Esophagus (tissue), 2 donors: ENCODE results near the gene SSB. TPM values are rescaled to one million over a fixed set of nuclear protein-coding genes. Genes with fewer than 3 reads are reported as not detected.

Experiments
- H3K27ac ChIP-seq, 2 donors: one replicate each; pipeline ENCODE4 v1.5.1; 2013; ENCODE audit warnings: low read depth in 2 of 2, mild to moderate bottlenecking in 2 of 2, inconsistent platforms in 1 of 2, low read length in 1 of 2, moderate library complexity in 1 of 2
- H3K27me3 ChIP-seq, 2 donors: one replicate each; pipeline ENCODE4 v1.6.1; 2013; ENCODE audit warnings: low read length in 2 of 2, control low read depth in 1 of 2, mild to moderate bottlenecking in 1 of 2; ENCODE audit not compliant: insufficient read depth in 2 of 2, control insufficient read depth in 1 of 2
- H3K36me3 ChIP-seq, 2 donors: one replicate each; pipeline ENCODE4 v1.6.1; 2013; ENCODE audit warnings: low read length in 1 of 2; ENCODE audit not compliant: control insufficient read depth in 2 of 2, insufficient read depth in 2 of 2
- H3K4me1 ChIP-seq, 2 donors: one replicate each; pipeline ENCODE4 v1.6.1; 2013; ENCODE audit warnings: low read length in 1 of 2; ENCODE audit not compliant: control insufficient read depth in 2 of 2, insufficient read depth in 2 of 2
- H3K4me3 ChIP-seq, 2 donors: one replicate each; pipeline ENCODE4 v1.5.1; 2013; ENCODE audit warnings: low read length in 2 of 2, mild to moderate bottlenecking in 2 of 2, low read depth in 1 of 2, moderate library complexity in 1 of 2
- H3K9me3 ChIP-seq, 2 donors: one replicate each; pipeline ENCODE4 v1.6.1; 2013; ENCODE audit warnings: mild to moderate bottlenecking in 2 of 2, low read depth in 1 of 2, low read length in 1 of 2, moderate library complexity in 1 of 2; ENCODE audit not compliant: control insufficient read depth in 2 of 2, insufficient read depth in 1 of 2
- WGBS, 2 donors: extraction: QIAGEN DNeasy Blood & Tissue Kit; methylation state at CpG; one replicate each; pipeline ENCODE4 v1.1.7; 2013; 5-methylcytosine and 5-hydroxymethylcytosine counted together
- polyA plus RNA-seq, 2 donors: library from polyadenylated mRNA; stranded (reverse); fragments of 200-250 nt; gene quantifications; one replicate each; pipeline ENCODE4 v1.2.3, GENCODE V29; 2013
- donor health status: healthy with polysubstance abuse.
- donor health status: Bipolar disorder and iron deficiency.

SSB gene
- polyA plus RNA-seq, 2 donors: 33.8 to 56.9 TPM

DNA sequence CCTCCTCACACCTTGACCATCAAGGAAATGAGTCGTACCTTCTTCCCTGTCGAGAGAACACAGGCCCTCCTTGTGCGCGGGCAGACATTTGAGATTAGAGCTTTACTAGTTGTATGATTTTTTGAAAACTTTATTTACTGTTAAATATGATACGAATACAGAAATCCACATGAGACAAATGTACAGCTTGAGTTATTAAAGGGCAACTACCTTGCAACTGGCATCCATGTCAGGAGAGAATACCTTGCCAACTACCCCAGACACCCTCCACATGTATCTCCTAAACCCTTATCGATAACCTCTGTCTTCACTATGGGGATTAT, 36.7 kb upstream of the SSB start:
- 62 to 82% methylated on average over 6 of the region's 6 CpGs for whole genome bisulfite sequencing, 2 donors
- no peaks in the 10 kb centered on the region for H3K9me3 ChIP-seq
- no peaks in the 10 kb centered on the region for H3K36me3 ChIP-seq
- no peaks in the 10 kb centered on the region for H3K4me1 ChIP-seq
- no peak overlapping the region for H3K4me3 ChIP-seq
- no peaks in the 10 kb centered on the region for H3K27me3 ChIP-seq
- H3K27ac ChIP-seq: no peak overlapping the region

DNA sequence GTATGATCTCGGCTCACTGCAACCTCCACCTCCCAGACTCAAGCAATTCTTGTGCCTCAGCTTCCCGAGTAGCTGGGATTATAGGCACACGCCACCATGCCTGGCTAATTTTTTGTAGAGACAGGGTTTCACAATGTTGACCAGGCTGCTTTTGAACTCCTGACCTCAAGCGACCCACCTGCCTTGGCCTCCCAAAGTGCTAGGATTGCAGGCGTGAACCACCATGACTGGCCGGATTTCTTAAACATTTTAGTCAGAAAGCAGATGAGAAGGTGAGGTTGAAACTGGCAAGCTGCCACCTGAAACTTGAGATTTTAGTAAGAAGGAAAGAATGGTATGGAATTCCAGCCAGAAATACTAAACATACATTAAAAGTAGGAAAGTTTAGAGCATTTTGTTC, 33.1 kb upstream of the SSB start:
- no peak overlapping the region for H3K4me3 ChIP-seq
- WGBS, 2 donors: 77 to 79% methylated on average over 6 of the region's 6 CpGs
- no peaks in the 10 kb centered on the region for H3K36me3 ChIP-seq
- H3K27me3 ChIP-seq: no peaks in the 10 kb centered on the region
- H3K4me1 ChIP-seq: peaks cover 0 to 4% of the 10 kb centered on the region in 2 donors
- H3K27ac ChIP-seq: no peak overlapping the region
- no peaks in the 10 kb centered on the region for H3K9me3 ChIP-seq

DNA sequence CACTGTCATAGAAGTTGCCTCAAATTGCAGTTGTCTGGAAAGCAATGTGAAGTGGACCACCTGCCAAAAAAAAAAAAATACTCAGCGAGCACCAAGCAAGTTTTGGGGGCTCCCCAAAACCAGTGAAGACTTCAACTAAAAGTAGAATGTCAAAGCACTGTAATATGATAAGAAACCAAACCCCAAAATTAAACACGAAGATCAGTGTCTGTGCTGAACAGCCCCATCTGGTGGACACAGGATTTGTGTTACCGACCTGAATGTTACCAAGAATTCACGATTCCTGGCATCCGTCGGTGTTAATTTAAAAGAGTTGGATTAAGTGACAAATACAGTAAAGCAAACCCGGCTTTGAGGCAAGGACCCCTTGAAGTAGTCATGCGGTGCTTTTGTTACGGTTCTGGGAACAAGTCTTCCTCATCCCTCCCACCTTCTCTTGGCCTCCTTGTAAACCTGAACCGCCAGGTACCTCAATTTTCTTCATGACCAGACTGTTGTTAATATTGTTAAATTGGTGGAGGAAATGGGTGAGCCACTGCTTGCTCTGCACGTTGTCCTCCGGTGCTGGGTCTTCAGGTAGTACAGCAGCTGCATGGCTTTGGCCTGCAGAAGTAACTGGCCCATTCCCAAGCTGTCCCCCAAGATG, 31.3 kb upstream of the SSB start:
- Histone ChIP-seq H3K27me3 (no peaks in the 10 kb centered on the region), H3K4me1 (peaks cover 0 to 4% of the 10 kb centered on the region in 2 donors), H3K36me3 (no peaks in the 10 kb centered on the region), H3K9me3 (no peaks in the 10 kb centered on the region), H3K4me3 (no peak overlapping the region), H3K27ac (no peak overlapping the region)
- WGBS, 2 donors: 15 to 17% methylated on average over 12 of the region's 12 CpGs

DNA sequence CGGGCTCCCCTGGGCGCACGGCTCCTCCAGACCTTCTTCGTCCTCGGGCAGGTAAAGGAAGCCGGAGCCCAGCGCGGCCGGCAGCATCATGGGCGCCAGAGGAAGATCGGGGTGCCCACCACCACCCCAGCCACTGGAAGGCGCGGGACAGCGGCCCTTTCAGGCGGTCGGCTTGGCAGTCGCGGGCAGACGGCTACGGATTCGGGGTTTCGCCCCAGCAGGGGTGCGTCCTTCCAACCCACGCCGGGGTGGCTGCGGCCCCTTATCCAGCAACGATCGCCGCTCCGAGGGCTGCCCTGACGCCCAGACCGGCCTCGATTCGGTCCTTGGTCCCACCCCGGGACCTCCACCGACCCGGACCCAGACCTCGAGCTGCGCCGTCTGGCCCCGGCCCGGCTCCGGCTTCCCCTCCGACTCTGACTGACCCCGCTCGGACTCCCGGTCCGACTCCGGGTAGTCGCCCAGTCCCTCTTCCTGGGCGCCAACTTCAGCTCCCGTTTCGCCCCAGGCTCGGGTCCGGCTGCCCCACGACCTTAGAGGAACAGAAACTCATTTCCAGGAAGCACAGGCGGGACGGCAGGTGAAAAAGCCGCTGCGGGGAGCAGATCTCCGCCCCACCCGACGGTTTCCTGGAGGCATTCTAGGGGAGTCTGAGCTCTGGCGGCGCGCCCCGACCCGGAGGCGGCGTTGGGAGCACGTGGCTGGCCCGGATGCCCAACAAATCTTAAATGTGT, 30.2 kb upstream of the SSB start:
- H3K4me3 ChIP-seq: peak overlapping the region; percentile 42 to 51
- H3K36me3 ChIP-seq: no peaks in the 10 kb centered on the region
- H3K4me1 ChIP-seq: peaks cover 0 to 4% of the 10 kb centered on the region in 2 donors
- no peaks in the 10 kb centered on the region for H3K27me3 ChIP-seq
- no peaks in the 10 kb centered on the region for H3K9me3 ChIP-seq
- WGBS, 2 donors: 23 to 34% methylated on average over 67 to 72 of the region's 72 CpGs
- no peak overlapping the region for H3K27ac ChIP-seq

DNA sequence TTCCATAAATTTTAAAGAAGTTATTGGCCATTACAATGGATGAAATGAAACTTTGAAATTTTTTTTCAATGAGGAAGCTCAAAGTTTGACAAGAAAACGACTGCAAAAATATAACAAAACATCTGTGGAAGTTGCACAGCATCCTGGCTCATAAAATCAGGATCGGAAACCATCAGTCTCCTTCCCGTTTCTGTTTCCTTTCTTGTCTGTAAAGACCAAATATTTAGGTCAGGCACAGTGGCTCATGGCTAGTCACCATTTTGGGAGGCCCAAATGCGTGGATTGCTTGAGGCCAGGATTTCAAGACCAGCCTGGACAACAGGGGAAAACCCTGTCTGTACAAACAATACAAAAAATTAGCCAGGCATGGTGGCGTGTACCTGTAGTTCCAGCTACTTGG, 27.6 kb upstream of the SSB start:
- no peaks in the 10 kb centered on the region for H3K27me3 ChIP-seq
- no peaks in the 10 kb centered on the region for H3K9me3 ChIP-seq
- no peaks in the 10 kb centered on the region for H3K36me3 ChIP-seq
- H3K27ac ChIP-seq: no peak overlapping the region
- 85 to 86% methylated on average over 5 of the region's 5 CpGs for WGBS, 2 donors
- peaks cover 0 to 4% of the 10 kb centered on the region in 2 donors for H3K4me1 ChIP-seq
- H3K4me3 ChIP-seq: no peak overlapping the region

DNA sequence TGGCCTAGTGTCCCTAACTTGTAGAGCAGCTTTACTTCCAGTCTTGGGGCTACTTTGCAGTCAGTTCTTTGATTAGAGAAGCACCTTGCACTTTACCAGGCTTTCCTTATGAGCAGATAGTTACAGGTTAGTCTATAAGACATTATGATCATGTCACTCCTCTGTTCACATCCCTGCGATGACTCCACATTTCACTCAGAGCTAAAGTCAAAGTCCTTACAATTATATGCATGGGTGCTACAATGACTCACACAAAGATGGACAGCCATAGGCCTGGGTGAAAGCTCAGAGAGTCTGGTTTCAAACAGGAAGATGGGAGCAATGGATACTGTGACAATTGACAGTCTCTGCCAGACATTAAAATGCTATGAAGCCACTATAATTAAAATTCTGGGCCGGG, 27.1 kb upstream of the SSB start:
- H3K27me3 ChIP-seq: no peaks in the 10 kb centered on the region
- H3K27ac ChIP-seq: no peak overlapping the region
- H3K4me3 ChIP-seq: no peak overlapping the region
- no peaks in the 10 kb centered on the region for H3K9me3 ChIP-seq
- H3K36me3 ChIP-seq: no peaks in the 10 kb centered on the region
- peaks cover 0 to 4% of the 10 kb centered on the region in 2 donors for H3K4me1 ChIP-seq
- 87 to 98% methylated on average over 2 of the region's 2 CpGs for WGBS, 2 donors

DNA sequence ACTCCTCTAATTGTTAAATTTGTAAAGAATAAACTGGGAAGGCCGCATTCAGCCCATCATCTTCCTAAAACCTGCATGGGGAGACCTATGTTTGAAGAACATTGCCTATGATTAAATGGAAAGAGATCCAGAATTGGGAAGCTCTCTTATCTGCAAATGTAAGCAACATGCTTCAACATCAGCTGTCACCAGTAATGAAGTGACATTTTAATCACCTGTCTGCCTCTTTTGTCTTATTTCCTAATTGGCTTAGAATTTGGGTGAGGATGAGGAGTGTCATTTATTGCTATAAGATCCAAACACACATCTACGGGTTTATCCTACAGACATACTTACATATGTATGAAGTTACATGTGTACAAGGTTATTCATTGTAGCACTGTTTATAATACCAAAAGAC, 26.0 kb upstream of the SSB start:
- H3K27ac ChIP-seq: no peak overlapping the region
- H3K36me3 ChIP-seq: no peaks in the 10 kb centered on the region
- no peak overlapping the region for H3K4me3 ChIP-seq
- H3K9me3 ChIP-seq: no peaks in the 10 kb centered on the region
- H3K4me1 ChIP-seq: peaks cover 0 to 4% of the 10 kb centered on the region in 2 donors
- 92% methylated on average over 2 of the region's 2 CpGs for WGBS, 2 donors
- no peaks in the 10 kb centered on the region for H3K27me3 ChIP-seq

DNA sequence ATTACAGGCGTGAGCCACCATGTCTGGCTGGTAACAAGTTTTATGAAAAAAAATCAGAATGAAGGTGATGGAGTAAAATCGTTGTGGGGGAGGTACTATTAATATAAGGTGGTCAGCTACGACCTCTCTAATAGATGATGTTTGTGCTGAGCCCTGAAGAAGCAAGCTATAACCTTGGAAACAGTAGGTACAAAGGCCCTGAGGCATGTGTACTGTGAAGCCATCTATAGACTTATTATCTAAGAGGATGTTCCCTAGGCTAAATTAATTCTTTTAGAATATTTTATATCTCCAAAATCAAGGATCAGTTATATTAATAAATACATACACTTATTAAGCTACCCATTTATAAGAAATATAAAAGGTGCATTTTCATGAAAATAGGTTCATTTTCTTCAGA, 23.3 kb upstream of the SSB start:
- no peaks in the 10 kb centered on the region for H3K9me3 ChIP-seq
- whole genome bisulfite sequencing, 2 donors: 86 to 92% methylated on average over 3 of the region's 3 CpGs
- no peaks in the 10 kb centered on the region for H3K36me3 ChIP-seq
- no peaks in the 10 kb centered on the region for H3K4me1 ChIP-seq
- no peak overlapping the region for H3K27ac ChIP-seq
- H3K4me3 ChIP-seq: no peak overlapping the region
- H3K27me3 ChIP-seq: no peaks in the 10 kb centered on the region

DNA sequence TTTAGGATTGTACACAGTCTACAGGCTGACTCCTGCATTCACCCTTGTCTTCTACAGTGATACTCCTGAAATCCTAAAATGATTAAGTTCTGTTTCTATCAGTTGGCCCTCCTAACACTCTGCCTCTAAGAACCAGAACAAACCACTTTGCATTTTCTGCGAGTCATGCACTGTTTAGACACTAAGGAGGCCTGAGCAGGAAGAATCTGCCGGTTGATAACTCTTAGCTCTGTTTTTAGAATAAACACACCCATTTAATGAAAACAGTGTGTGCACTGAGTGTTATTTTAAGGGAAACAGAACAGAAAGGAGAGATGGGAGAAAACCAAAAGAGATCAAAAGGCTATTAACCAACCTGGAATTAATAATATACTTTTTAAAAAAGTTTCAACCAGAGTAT, 22.9 kb upstream of the SSB start:
- H3K27me3 ChIP-seq: no peaks in the 10 kb centered on the region
- H3K9me3 ChIP-seq: no peaks in the 10 kb centered on the region
- H3K27ac ChIP-seq: no peak overlapping the region
- no peaks in the 10 kb centered on the region for H3K36me3 ChIP-seq
- H3K4me1 ChIP-seq: no peaks in the 10 kb centered on the region
- H3K4me3 ChIP-seq: no peak overlapping the region
- WGBS, 2 donors: 43 to 57% methylated on average over 2 of the region's 2 CpGs

DNA sequence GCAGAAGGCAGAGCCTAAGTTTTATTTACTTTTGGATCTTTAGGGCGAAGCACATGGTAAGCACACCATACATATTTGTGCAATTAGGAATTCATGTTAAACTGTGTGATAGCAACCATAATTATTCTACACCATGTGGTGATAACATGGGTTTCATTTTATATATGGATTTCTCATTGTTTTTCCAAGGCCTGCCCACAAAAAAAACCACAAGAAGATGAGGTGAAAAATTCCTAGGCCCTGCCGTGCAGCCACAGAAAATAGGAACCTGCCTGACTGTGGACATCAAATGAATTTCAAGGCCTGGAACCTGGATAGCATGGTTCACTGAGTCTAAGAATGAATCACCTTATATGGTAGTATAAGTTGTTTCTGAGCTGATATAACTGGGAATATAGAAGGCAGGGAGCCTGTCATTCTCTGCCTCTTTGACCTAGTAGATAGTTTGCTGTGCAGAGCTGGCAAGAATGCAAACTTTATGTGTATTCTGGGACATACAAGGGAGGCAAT, 22.4 kb upstream of the SSB start:
- Histone ChIP-seq H3K4me3 (no peak overlapping the region), H3K36me3 (no peaks in the 10 kb centered on the region), H3K27me3 (no peaks in the 10 kb centered on the region), H3K9me3 (no peaks in the 10 kb centered on the region), H3K4me1 (no peaks in the 10 kb centered on the region), H3K27ac (no peak overlapping the region)
- WGBS, 2 donors: 56 to 72% methylated on average over 2 of the region's 2 CpGs
